SKM-1 (cell line): ENCODE data around the gene SELENOS.

Experiments used
- DNase-seq: peaks from one replicate; lab custom pipeline; 2025; ENCODE audit not compliant: unreplicated experiment; lab: John Stamatoyannopoulos, UW

SELENOS gene

GRCh38 chr15:101251830-101252820 lies 25.2 kb downstream of the SELENOS start, which contains the start of gene CHSY1:
Gene CHSY1, minus strand, starts transcription at chr15:101252048. Its CDS starts 592 bp downstream, at chr15:101251456.
- peak; percentile 88 for DNase-seq

GRCh38 chr15:101250873-101251829 lies 26.1 kb downstream of the SELENOS start:
- DNase-seq = no peak

- DNase-seq = no peak
These were observed 26.9 kb downstream of the SELENOS start for GRCh38 chr15:101250341-101250831.

GRCh38 chr15:101248274-101248673 lies 29.0 kb downstream of the SELENOS start:
- no peak for DNase-seq

DNA sequence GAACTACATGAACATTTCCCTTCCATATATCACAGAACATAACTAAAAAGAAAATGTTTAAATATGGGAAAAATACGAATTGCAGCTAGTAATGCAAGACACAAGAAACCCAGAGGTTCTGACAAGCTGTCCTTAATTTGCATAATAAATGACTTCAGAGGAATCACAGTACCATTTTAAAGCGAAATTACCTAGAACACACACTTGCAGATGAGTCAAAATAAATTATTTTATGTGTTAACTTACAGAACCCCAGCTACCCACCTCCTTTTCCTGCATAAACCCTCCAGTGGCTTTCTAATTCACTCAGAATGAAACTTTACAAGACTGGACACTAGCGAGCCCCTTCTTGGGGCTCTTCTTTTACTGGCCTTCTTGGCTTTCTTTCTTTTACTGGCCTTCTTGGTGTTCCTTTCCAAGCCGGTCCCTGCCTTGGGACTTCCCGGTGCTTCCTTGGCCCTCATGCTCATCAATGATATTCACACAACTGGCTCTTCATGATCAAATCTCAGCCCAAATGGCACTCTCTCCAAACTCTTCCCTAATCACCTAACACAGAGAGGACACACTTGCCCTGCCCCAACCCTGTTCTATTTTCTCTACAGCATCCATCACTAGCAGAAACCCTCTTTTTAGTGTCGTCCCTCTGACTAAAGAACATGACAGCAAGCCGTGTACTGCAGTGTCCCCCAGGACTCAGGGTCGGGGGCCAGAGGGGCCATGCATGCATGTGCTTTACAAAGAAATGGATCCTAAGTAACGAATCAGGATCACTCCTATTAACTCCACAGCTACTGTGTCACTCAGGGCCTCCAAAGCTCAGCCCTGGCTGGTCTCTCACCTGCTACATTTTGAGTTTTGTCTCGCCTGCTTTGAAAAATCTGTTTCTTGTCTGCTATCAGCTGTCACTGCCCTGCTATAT lies 30.2 kb downstream of the SELENOS start:
- DNase-seq = no peak

GRCh38 chr15:101246391-101246790 lies 30.9 kb downstream of the SELENOS start:
- DNase-seq = no peak

GRCh38 chr15:101244889-101245668 lies 32.2 kb downstream of the SELENOS start:
- DNase-seq = no peak

DNA sequence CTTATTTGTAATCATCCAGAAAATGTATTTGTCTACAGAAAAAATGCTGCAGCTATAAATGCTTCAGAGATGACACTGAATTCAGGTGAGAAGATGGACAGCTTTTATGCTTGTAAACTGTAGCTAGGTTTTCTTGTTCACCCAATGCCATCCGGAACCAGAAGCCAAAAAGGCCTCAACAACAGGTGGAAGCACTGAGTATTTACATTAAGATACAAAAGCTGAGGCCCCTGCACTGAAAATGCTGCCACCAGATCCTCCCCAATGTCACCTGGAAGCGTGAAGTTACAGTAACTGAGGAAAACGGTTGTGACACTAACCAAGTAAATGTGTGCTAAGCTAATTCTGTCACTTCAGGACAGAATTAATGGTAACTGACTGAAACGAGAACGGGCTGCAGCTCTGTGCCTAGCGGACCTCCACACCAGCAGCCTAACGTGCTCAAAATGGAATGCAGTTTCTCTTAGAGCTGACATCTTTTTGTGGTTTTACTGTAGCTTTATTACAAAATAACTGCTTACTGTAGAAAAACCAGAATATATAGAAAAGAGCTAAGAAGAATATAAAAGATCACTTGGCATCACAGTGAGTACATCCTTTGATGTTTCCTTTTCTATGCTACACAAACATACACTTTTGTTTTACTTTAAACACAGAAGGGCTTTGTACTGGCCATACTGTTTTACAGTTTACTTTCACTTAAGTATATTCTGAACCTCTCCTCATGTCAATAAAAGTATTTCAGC lies 33.1 kb downstream of the SELENOS start:
- no peak for DNase-seq

DNA sequence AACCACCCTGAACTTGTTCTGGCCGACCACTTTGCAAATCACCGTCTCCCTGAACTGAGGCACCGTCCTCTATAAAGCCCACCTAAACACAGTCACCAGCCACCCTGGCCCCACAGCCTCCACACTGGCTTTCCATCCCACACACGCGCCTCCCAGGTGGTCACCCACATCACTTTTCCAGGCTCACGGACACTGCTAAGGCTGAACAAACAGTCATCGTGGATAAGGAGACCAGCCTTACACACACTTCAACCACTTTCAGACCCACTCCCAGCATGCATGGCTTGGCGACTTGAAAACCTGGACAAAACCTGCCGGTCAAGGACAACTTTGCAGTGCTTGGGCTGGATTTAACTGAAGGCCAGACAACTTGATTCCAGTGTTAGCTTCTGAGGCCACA lies 33.9 kb downstream of the SELENOS start:
- no peak for DNase-seq

DNA sequence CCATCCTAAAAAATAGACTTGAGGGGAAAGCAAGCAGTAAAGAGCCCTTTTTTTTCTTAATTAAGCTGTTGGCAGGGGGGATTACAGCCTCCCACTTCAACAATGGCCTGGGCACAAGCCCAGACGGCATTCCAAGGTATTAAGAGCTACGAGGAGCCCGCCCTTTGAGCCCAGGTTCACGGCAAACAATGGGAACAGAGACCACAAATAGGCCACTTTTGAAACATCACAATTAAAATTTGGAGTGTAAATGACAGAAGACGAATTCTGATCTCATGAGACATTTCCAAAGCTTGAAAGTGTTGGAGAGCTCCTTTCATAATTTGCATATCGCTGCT lies 34.3 kb downstream of the SELENOS start:
- DNase-seq = no peak

- DNase-seq = peak; percentile 94
These were observed 34.9 kb downstream of the SELENOS start for GRCh38 chr15:101242160-101242998.

- DNase-seq = no peak
These were observed 36.9 kb downstream of the SELENOS start for GRCh38 chr15:101240358-101240757.

- peak; percentile 44 for DNase-seq
These were observed 37.6 kb downstream of the SELENOS start for GRCh38 chr15:101239724-101240136.

GRCh38 chr15:101237251-101237650 lies 40.0 kb downstream of the SELENOS start:
- DNase-seq = peak; percentile 62

DNA sequence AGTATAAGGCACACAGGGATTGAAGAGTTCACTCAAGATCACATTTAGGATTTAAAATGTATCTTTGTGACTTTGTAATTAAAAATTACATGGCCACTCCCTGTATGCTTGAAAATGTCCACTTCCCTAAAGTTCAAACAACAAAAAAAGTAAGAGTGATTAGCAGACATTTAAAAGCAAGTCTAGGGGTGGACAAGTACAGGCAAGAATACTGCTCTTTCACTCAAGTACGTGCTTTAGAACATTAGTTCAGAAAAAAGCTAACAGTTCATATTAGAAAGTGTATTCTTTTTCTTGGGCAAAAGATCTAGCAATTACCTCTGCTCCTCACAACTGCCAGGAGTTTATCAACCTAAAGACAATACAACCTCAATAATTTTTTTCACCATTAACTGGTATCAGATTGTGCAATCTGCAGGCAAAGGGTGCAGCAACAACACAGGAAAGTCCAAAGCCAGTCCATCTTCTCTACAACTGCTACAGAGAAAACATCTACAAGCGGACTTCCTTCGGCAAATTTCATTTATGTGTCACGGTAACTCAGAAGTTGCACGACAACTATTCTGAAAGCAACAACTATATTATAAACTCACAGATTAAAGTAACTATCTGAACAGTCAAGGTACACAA lies 43.5 kb downstream of the SELENOS start:
- DNase-seq = no peak

DNA sequence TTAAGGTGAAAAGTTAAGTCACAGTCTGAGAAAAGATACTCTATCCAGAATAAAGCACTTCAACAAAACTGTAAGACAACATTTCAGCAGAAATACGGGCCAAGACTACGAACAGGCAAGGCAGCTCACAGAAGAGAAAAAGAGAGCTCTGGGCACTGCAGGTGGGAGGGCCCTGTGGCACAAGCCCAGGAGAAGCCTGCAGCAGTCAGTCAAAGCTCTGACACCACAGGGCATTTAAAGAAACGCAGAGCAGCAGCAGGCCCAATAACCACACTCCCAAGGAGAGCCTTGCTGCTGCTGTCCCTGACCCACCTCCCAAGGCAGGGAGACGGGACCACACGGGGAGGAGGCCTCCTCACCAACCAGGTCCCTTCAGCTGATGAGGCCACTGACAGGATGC lies 44.6 kb downstream of the SELENOS start:
- no peak for DNase-seq

GRCh38 chr15:101228313-101228712 lies 49.0 kb downstream of the SELENOS start:
- no peak for DNase-seq
